Fibroblast of lung (primary cell): ENCODE measurements around the gene AMPD2. TPM values are rescaled to one million over a fixed set of nuclear protein-coding genes. Genes with fewer than 3 reads are reported as not detected.
A peak's percentile ranks its signal among the peaks of the same experiment; 100 is the strongest.

Source experiments
- DNase-seq, 2 donors: peaks; one replicate each; pipeline versions ENCODE4 v3.0.0 to v3.0.0-alpha.2; 2010; ENCODE audit warnings: low read depth in 2 of 2
- H2AFZ ChIP-seq: 2 replicates; pipeline ENCODE4 v1.5.1; 2012; ENCODE audit warnings: low read length, control low read depth, inconsistent platforms
- H3K27ac ChIP-seq: 2 replicates; pipeline ENCODE4 v1.5.1; 2011; ENCODE audit warnings: low read length, control low read depth; ENCODE audit not compliant: insufficient read depth
- H3K27me3 ChIP-seq: 2 replicates; pipeline ENCODE4 v1.5.1; 2011; ENCODE audit warnings: mild to moderate bottlenecking, low read length; ENCODE audit not compliant: control insufficient read depth, insufficient read depth
- H3K36me3 ChIP-seq: 2 replicates; pipeline ENCODE4 v1.5.1; 2011; ENCODE audit warnings: low read length; ENCODE audit not compliant: control insufficient read depth, insufficient read depth
- H3K4me1 ChIP-seq: 2 replicates; pipeline ENCODE4 v1.5.1; 2011; ENCODE audit warnings: low read length; ENCODE audit not compliant: control insufficient read depth, insufficient read depth; ENCODE audit errors: extremely low read depth
- H3K4me2 ChIP-seq: 2 replicates; pipeline ENCODE4 v1.5.1; 2011; ENCODE audit warnings: low read length, control low read depth; ENCODE audit not compliant: insufficient read depth; ENCODE audit errors: extremely low read depth
- H3K4me3 ChIP-seq, 4 experiments: fragments of 200-600 bp in 1 of 4; sonication (generic) in 1 of 4; replicated peaks in 1 of 4; 2 replicates each; pipeline ENCODE4 v1.5.1; 2011 to 2016; ENCODE audit warnings: low read length in 4 of 4, low read depth in 3 of 4, mild to moderate bottlenecking in 3 of 4, control low read depth in 2 of 4, inconsistent platforms in 1 of 4, mixed read lengths in 1 of 4; ENCODE audit not compliant: insufficient read depth in 1 of 4; ENCODE audit errors: control extremely low read depth in 1 of 4
- H3K79me2 ChIP-seq: 2 replicates; pipeline ENCODE4 v1.5.1; 2012; ENCODE audit warnings: mild to moderate bottlenecking, low read length, inconsistent platforms; ENCODE audit not compliant: control insufficient read depth, insufficient read depth
- H3K9ac ChIP-seq: 2 replicates; pipeline ENCODE4 v1.5.1; 2011; ENCODE audit warnings: mild to moderate bottlenecking, low read length, control low read depth; ENCODE audit not compliant: insufficient read depth
- H3K9me3 ChIP-seq: 2 replicates; pipeline ENCODE4 v1.5.1; 2012; ENCODE audit warnings: low read depth, low read length; ENCODE audit not compliant: control insufficient read depth, insufficient read depth
- H4K20me1 ChIP-seq: 2 replicates; pipeline ENCODE4 v1.5.1; 2011; ENCODE audit warnings: low read length; ENCODE audit not compliant: control insufficient read depth, insufficient read depth; ENCODE audit errors: extremely low read depth
- EZH2 ChIP-seq: IDR thresholded peaks from 2 replicates; pipeline ENCODE4 v1.5.1; 2012; ENCODE audit warnings: low read length, control low read depth, mild to moderate bottlenecking; ENCODE audit errors: missing control alignments
- polyA plus RNA-seq, 2 donors: library from polyadenylated mRNA; depleted of rRNA in 1 of 2; stranded (reverse) in 1 of 2; unstranded in 1 of 2; fragments of >200 nt; gene quantifications; 2 replicates each; pipeline ENCODE4 v1.2.1, GENCODE V29; 2011 to 2012; ENCODE audit warnings: missing spikeins in 1 of 2
- total RNA-seq: library from RNA; depleted of rRNA; stranded (reverse); fragments of >200 nt; gene quantifications from 2 replicates; pipeline ENCODE4 v1.2.1, GENCODE V29; 2014
- TF ChIP-seq, protein P1 (sequence below), 2 donors: IDR thresholded peaks in 1 of 2; conservative IDR thresholded peaks in 1 of 2; 1 replicate in 1 of 2; 2 replicates in 1 of 2; pipeline ENCODE4 v1.5.1; 2011 to 2012; ENCODE audit warnings: low read length in 2 of 2, control low read depth in 1 of 2, inconsistent platforms in 1 of 2, low read depth in 1 of 2, mild to moderate bottlenecking in 1 of 2

AMPD2 gene
- total and polyA plus RNA-seq, 2 donors (not counting 1 experiment from before 2014, with no cell fraction given): 23.0 to 51.9 TPM

DNA sequence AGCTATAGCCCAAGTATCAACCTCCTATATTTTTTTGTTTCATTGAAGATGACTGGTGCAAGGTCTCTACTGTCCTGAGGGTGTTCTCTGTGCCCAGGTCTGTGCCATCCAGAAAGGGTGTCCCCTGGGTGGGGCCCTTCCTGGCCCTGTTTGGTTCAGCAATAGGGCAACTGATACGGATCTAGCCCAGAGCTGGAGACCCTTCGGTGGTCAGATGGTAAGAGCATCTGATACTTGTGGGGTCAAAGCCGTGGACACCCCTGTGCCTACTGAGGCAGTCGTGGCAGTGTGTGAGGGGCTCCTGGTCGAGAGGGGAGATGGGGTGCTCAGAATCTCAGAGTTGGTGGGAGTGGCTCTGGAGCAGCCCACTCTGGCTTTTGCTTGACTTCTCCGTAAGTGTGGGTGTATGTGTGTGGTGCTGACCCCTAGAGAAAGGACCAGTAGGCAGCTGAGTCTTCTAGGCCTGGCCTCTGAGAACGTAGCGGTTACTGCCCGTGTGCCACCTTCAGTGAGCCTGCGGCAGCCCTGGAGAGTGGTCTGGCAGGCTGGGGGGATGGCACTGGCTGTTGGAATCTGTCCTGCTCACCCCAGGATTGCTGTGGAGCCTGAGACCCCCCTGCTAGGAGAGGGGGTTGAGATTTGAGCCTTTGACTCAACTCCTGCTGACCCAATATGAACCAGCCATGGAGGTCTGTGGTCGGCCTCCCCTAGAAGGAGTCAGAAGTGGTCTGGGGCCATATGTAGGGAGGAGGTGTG is 2.7 kb downstream of the AMPD2 start:
- H4K20me1 ChIP-seq: no peaks in the 10 kb centered on the region
- peaks cover 21% of the 10 kb centered on the region for H3K4me1 ChIP-seq
- no peak for TF ChIP-seq EZH2
- TF ChIP-seq, protein P1, sequence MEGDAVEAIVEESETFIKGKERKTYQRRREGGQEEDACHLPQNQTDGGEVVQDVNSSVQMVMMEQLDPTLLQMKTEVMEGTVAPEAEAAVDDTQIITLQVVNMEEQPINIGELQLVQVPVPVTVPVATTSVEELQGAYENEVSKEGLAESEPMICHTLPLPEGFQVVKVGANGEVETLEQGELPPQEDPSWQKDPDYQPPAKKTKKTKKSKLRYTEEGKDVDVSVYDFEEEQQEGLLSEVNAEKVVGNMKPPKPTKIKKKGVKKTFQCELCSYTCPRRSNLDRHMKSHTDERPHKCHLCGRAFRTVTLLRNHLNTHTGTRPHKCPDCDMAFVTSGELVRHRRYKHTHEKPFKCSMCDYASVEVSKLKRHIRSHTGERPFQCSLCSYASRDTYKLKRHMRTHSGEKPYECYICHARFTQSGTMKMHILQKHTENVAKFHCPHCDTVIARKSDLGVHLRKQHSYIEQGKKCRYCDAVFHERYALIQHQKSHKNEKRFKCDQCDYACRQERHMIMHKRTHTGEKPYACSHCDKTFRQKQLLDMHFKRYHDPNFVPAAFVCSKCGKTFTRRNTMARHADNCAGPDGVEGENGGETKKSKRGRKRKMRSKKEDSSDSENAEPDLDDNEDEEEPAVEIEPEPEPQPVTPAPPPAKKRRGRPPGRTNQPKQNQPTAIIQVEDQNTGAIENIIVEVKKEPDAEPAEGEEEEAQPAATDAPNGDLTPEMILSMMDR (conservative IDR thresholded peaks at IDR 0.05 in 1 of 2, IDR thresholded peaks at IDR 0.05 in 1 of 2; ENCODE audit: low read depth in 1 of 2, low read length in 2 of 2): no peak
- H2AFZ ChIP-seq: no peak overlapping the region
- H3K4me2 ChIP-seq: peak overlapping the region; percentile 79
- H3K9me3 ChIP-seq: no peaks in the 10 kb centered on the region
- H3K36me3 ChIP-seq: peaks cover 4% of the 10 kb centered on the region
- H3K9ac ChIP-seq: no peak overlapping the region
- H3K79me2 ChIP-seq: peaks cover 49% of the 10 kb centered on the region
- no peak for DNase-seq
- no peaks in the 10 kb centered on the region for H3K27me3 ChIP-seq
- no peak overlapping the region for H3K27ac ChIP-seq
- H3K4me3 ChIP-seq: peak overlapping the region in 2 of 4 experiments; percentile 85 to 87

DNA sequence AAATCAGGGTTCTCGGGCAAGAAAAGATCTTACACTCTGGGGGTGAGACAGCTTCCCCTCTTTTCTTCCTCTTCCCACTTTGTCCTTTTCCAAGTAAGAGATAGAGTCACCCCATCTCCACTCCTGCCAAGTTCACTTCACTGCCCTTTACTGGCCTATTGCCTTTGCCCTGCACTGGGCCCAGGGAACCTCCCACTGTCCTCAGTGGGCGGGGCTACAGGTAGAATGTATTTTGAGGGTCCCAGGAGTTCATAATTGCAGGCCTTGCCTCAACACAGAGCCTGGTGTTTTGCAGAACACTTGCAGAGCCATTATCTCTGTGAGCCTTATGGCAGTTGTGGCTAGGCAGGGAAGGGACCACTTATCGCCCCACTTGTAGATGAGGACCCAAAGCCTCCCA is 3.3 kb downstream of the AMPD2 start:
- Histone ChIP-seq H3K4me2 (no peak overlapping the region), H2AFZ (no peak overlapping the region), H3K9me3 (no peaks in the 10 kb centered on the region), H3K27me3 (no peaks in the 10 kb centered on the region), H3K27ac (no peak overlapping the region), H3K79me2 (peaks cover 49% of the 10 kb centered on the region), H3K4me1 (peaks cover 17% of the 10 kb centered on the region), H3K9ac (no peak overlapping the region), H4K20me1 (no peaks in the 10 kb centered on the region), H3K4me3 (peak overlapping the region in 1 of 4 experiments; percentile 85), H3K36me3 (peaks cover 5% of the 10 kb centered on the region)
- no peak for DNase-seq
- TF ChIP-seq, protein P1 (conservative IDR thresholded peaks at IDR 0.05 in 1 of 2, IDR thresholded peaks at IDR 0.05 in 1 of 2; ENCODE audit: low read depth in 1 of 2, low read length in 2 of 2): no peak
- TF ChIP-seq EZH2: no peak

- H3K4me1 ChIP-seq: peaks cover 17% of the 10 kb centered on the region
- H3K27me3 ChIP-seq: no peaks in the 10 kb centered on the region
- peaks cover 9% of the 10 kb centered on the region for H3K36me3 ChIP-seq
- no peak for TF ChIP-seq EZH2
- TF ChIP-seq, protein P1 (conservative IDR thresholded peaks at IDR 0.05 in 1 of 2, IDR thresholded peaks at IDR 0.05 in 1 of 2; ENCODE audit: low read depth in 1 of 2, low read length in 2 of 2): no peak
- no peak overlapping the region for H2AFZ ChIP-seq
- H3K9me3 ChIP-seq: no peaks in the 10 kb centered on the region
- H3K9ac ChIP-seq: no peak overlapping the region
- no peak overlapping the region for H3K27ac ChIP-seq
- H3K79me2 ChIP-seq: peaks cover 49% of the 10 kb centered on the region
- H3K4me3 ChIP-seq: peak overlapping the region in 1 of 4 experiments; percentile 22
- no peak overlapping the region for H3K4me2 ChIP-seq
- no peak for DNase-seq
- H4K20me1 ChIP-seq: no peaks in the 10 kb centered on the region
Observed at GRCh38 chr1:109623601-109624161, 4.0 kb downstream of the AMPD2 start.
